Measurements from ENCODE around the gene ERC2. TPM values are rescaled to one million over a fixed set of nuclear protein-coding genes. Genes with fewer than 3 reads are reported as not detected.

The ERC2 gene
- polyA plus RNA-seq, 1 experiment: 0.07 TPM

DNA sequence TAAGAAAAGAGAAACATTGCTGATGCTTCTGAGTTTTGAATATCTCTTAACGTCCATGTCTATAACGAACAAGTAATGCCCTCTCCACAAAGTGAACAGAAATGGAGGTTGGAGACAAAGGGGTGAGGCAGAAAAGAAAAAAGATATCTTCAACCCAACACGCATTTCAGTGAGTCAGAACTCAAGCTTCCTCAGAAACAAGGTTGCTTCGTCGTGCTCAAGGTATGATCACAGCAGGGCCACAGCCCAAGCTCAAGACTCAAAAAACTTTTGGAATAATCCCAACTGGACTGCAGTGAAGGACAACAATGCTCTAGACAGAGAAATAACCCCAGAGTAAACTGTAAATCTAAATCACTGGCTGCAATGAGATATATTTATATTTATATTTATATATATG, 1000.0 kb downstream of the ERC2 start:
- TF ChIP-seq, protein P1, sequence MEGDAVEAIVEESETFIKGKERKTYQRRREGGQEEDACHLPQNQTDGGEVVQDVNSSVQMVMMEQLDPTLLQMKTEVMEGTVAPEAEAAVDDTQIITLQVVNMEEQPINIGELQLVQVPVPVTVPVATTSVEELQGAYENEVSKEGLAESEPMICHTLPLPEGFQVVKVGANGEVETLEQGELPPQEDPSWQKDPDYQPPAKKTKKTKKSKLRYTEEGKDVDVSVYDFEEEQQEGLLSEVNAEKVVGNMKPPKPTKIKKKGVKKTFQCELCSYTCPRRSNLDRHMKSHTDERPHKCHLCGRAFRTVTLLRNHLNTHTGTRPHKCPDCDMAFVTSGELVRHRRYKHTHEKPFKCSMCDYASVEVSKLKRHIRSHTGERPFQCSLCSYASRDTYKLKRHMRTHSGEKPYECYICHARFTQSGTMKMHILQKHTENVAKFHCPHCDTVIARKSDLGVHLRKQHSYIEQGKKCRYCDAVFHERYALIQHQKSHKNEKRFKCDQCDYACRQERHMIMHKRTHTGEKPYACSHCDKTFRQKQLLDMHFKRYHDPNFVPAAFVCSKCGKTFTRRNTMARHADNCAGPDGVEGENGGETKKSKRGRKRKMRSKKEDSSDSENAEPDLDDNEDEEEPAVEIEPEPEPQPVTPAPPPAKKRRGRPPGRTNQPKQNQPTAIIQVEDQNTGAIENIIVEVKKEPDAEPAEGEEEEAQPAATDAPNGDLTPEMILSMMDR (IDR thresholded peaks at IDR 0.05; ENCODE audit: insufficient read depth, low read depth, low read length): no peak
- H3K4me3 ChIP-seq (ENCODE audit: low read depth, low read length): no peak overlapping the region
- POLR2A ChIA-PET: interaction anchor here (0.5 to 1.3 kb wide), 4 partner anchors 254 to 586 kb away, joined by 3 to 6 read pairs (median 4); no protein-coding TSS in a partner anchor
- no peak for DNase-seq (ENCODE audit: low read depth)
- CTCF ChIA-PET: interaction anchor here (1.7 kb wide), 1 partner anchor 296 kb away, joined by 4 read pairs; no protein-coding TSS in a partner anchor
- H3K27me3 ChIP-seq (ENCODE audit: control insufficient read depth, insufficient read depth, low read length): no peaks in the 10 kb centered on the region
- H3K36me3 ChIP-seq (ENCODE audit: control insufficient read depth, insufficient read depth, low read length): peaks cover 30% of the 10 kb centered on the region

- Histone ChIP-seq H3K27me3 (ENCODE audit: control insufficient read depth, insufficient read depth, low read length) (no peaks in the 10 kb centered on the region), H3K4me3 (ENCODE audit: low read depth, low read length) (no peak overlapping the region), H3K36me3 (ENCODE audit: control insufficient read depth, insufficient read depth, low read length) (peaks cover 23% of the 10 kb centered on the region)
- DNase-seq (ENCODE audit: low read depth): no peak
- TF ChIP-seq, protein P1 (IDR thresholded peaks at IDR 0.05; ENCODE audit: insufficient read depth, low read depth, low read length): no peak
- CTCF ChIA-PET: no interaction called here
- POLR2A ChIA-PET: interaction anchor here (0.6 kb wide), 2 partner anchors 126 to 688 kb away, joined by 5 read pairs; no protein-coding TSS in a partner anchor
These were observed 1001.2 kb downstream of the ERC2 start for GRCh38 chr3:55467099-55467498.

DNA sequence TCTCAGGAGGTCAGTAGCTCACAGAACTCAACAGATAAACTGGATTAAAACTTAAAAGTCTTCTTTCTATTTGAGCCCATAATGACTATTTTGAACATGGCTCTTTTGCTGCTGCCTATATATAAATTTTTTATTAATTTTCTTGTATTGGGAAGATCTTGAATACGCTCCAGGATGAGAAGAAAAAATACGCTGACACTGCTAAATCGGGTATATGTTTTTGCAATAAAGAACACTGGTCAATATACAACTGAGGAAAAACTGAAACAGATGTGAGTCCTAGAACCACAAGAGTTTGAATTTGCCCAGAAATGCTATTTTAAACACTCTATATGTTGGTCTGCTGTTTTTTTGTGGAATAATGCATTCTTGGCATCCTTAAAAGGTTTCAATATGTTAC, 1001.7 kb downstream of the ERC2 start:
- ChIA-PET POLR2A (interaction anchor here (0.6 kb wide), 1 partner anchor 687 kb away, joined by 5 read pairs; no protein-coding TSS in a partner anchor), CTCF (interaction anchor here (1.0 kb wide), 1 partner anchor 1528 kb away, joined by 5 read pairs; no protein-coding TSS in a partner anchor)
- no peak for DNase-seq (ENCODE audit: low read depth)
- Histone ChIP-seq H3K27me3 (ENCODE audit: control insufficient read depth, insufficient read depth, low read length) (no peaks in the 10 kb centered on the region), H3K4me3 (ENCODE audit: low read depth, low read length) (no peak overlapping the region), H3K36me3 (ENCODE audit: control insufficient read depth, insufficient read depth, low read length) (peaks cover 19% of the 10 kb centered on the region)
- TF ChIP-seq, protein P1 (IDR thresholded peaks at IDR 0.05; ENCODE audit: insufficient read depth, low read depth, low read length): no peak

- H3K27me3 ChIP-seq (ENCODE audit: control insufficient read depth, insufficient read depth, low read length): no peaks in the 10 kb centered on the region
- no peaks in the 10 kb centered on the region; the same call in 1 of the 2 replicates for H3K36me3 ChIP-seq (ENCODE audit: control insufficient read depth, insufficient read depth, low read length)
- ChIA-PET POLR2A (interaction anchor here (0.6 to 0.9 kb wide), 2 partner anchors 45 to 132 kb away, joined by 3 to 4 read pairs; no protein-coding TSS in a partner anchor), CTCF (interaction anchor here (0.6 kb wide), 1 partner anchor 510 kb away, joined by 3 read pairs; no protein-coding TSS in a partner anchor)
- TF ChIP-seq, protein P1 (IDR thresholded peaks at IDR 0.05; ENCODE audit: insufficient read depth, low read depth, low read length): no peak
- DNase-seq (ENCODE audit: low read depth): no peak
- H3K4me3 ChIP-seq (ENCODE audit: low read depth, low read length): no peak overlapping the region
These were observed 1006.4 kb downstream of the ERC2 start for GRCh38 chr3:55461896-55462295.

- POLR2A ChIA-PET: no interaction called here
- Histone ChIP-seq H3K27me3 (ENCODE audit: control insufficient read depth, insufficient read depth, low read length) (no peaks in the 10 kb centered on the region), H3K36me3 (ENCODE audit: control insufficient read depth, insufficient read depth, low read length) (no peaks in the 10 kb centered on the region; the same call in 1 of the 2 replicates), H3K4me3 (ENCODE audit: low read depth, low read length) (no peak overlapping the region)
- CTCF ChIA-PET: no interaction called here
- DNase-seq (ENCODE audit: low read depth): no peak
- TF ChIP-seq, protein P1 (IDR thresholded peaks at IDR 0.05; ENCODE audit: insufficient read depth, low read depth, low read length): no peak
These were observed 1008.4 kb downstream of the ERC2 start for GRCh38 chr3:55459838-55460237.

Small RNAs within 50 kb of the gene (small RNA-seq; reads per million reads assigned to genes)
- gene MIR3938 (ENCODE audit: insufficient read length, low read depth, low replicate concordance) (not detected), gene RNA5SP133 (ENCODE audit: insufficient read length, low read depth, low replicate concordance) (not detected)

Other genes with a start within 250 kb of the ERC2 start
- gene CCDC66, start 88.7 kb upstream of the ERC2 start, polyA plus RNA-seq (2011; rRNA removed): 4.7 and 8.4 TPM in 2 replicates
- gene TASOR, start 214.8 kb upstream of the ERC2 start, polyA plus RNA-seq (2011; rRNA removed): 14.9 and 28.6 TPM in 2 replicates